HCT116 (cell line): ENCODE results near the gene LY86. TPM values are rescaled to one million over a fixed set of nuclear protein-coding genes. Genes with fewer than 3 reads are reported as not detected.

Source experiments
- ATAC-seq: fragments of 200-7000 bp; cut with Tn5 transposase; 2 replicates; pipeline ENCODE4 v1.9.1; 2020; ENCODE audit warnings: mild to moderate bottlenecking, moderate library complexity
- BruUV-seq: library from RNA; stranded (reverse); fragments of 400-500 nt; replicated peaks from 2 replicates; lab custom pipeline; 2021; lab: Mats Ljungman, UMichigan
- CTCF ChIA-PET: fragments of 300-600 bp; sonication (Branson Sonifier 250); formaldehyde crosslinking; loops from one replicate; lab custom pipeline; 2021; ENCODE audit warnings: antibody characterized with exemption; lab: Charles Lee
- POLR2A ChIA-PET: fragments of 300-600, 350-600 bp; sonication (Branson Sonifier 250); formaldehyde crosslinking; loops from one replicate; lab custom pipeline; 2021; ENCODE audit warnings: antibody characterized with exemption; lab: Charles Lee
- RAD21 ChIA-PET, 2 experiments: fragments of 300-600 bp; sonication (Branson Sonifier 250); formaldehyde crosslinking; loops; one replicate each; lab custom pipeline; 2023; ENCODE audit warnings: low total read pairs in 2 of 2; ENCODE audit not compliant: uncharacterized antibody in 2 of 2, unreplicated experiment in 2 of 2, low non-redundant PET in 1 of 2; lab: Charles Lee
- DNase-seq: peaks from one replicate; pipeline ENCODE4 v3.0.0-alpha.2; 2010; ENCODE audit warnings: low read depth, low spot score
- H2AFZ ChIP-seq: fragments of 200-600 bp; shearing (Covaris generic), sonication (generic); 2 replicates; pipeline ENCODE4 v1.6.1; 2017; ENCODE audit warnings: low read depth, mixed run types, mixed read lengths, antibody characterized with exemption, low read length; ENCODE audit not compliant: poor library complexity, severe bottlenecking
- H3K27ac ChIP-seq: 2 replicates; pipeline ENCODE4 v1.5.1; 2012; ENCODE audit warnings: low read depth, low read length
- H3K27me3 ChIP-seq: fragments of 200-600 bp; sonication (generic); 2 replicates; pipeline ENCODE4 v1.6.1; 2016; ENCODE audit warnings: mixed run types, low read length, mixed read lengths; ENCODE audit not compliant: insufficient read depth
- H3K36me3 ChIP-seq, 2 experiments: fragments of 200-500 bp in 1 of 2; fragments of 200-600 bp in 1 of 2; sonication (Bioruptor generic) in 1 of 2; sonication (generic) in 1 of 2; 2 replicates each; pipeline versions ENCODE4 v1.5.1 to v1.6.1; 2014 to 2016; ENCODE audit warnings: low read length in 2 of 2, inconsistent platforms in 1 of 2, mixed read lengths in 1 of 2, mixed run types in 1 of 2; ENCODE audit not compliant: insufficient read depth in 2 of 2, control insufficient read depth in 1 of 2
- H3K4me1 ChIP-seq, 2 experiments: fragments of 200-600 bp in 1 of 2; sonication (generic) in 1 of 2; 2 replicates each; pipeline versions ENCODE4 v1.5.1 to v1.6.1; 2012 to 2017; ENCODE audit warnings: low read length in 2 of 2, inconsistent platforms in 1 of 2, mild to moderate bottlenecking in 1 of 2, mixed read lengths in 1 of 2, mixed run types in 1 of 2, moderate library complexity in 1 of 2; ENCODE audit not compliant: insufficient read depth in 2 of 2, control insufficient read depth in 1 of 2
- H3K4me2 ChIP-seq: fragments of 200-600 bp; sonication (generic); 2 replicates; pipeline ENCODE4 v1.6.1; 2017; ENCODE audit warnings: mixed run types, low read length, mixed read lengths
- H3K4me3 ChIP-seq, 2 experiments: fragments of 200-600 bp in 1 of 2; sonication (generic) in 1 of 2; replicated peaks in 1 of 2; 2 replicates each; pipeline ENCODE4 v1.5.1; 2011 to 2016; ENCODE audit warnings: low read length in 2 of 2, control low read depth in 1 of 2, low read depth in 1 of 2, mild to moderate bottlenecking in 1 of 2, mixed read lengths in 1 of 2, mixed run types in 1 of 2
- H3K79me2 ChIP-seq: fragments of 200-600 bp; sonication (generic); 2 replicates; pipeline ENCODE4 v1.6.1; 2017; ENCODE audit warnings: mild to moderate bottlenecking, mixed run types, low read length, moderate library complexity, mixed read lengths; ENCODE audit not compliant: insufficient read depth
- H3K9ac ChIP-seq: fragments of 200-600 bp; sonication (generic); 2 replicates; pipeline ENCODE4 v1.6.1; 2016; ENCODE audit warnings: low read length, mixed read lengths
- H3K9me2 ChIP-seq: fragments of 200-600 bp; sonication (generic), shearing (Covaris generic); 2 replicates; pipeline ENCODE4 v1.6.1; 2017; ENCODE audit warnings: mixed run types, mild to moderate bottlenecking, moderate library complexity; ENCODE audit not compliant: insufficient read depth
- H3K9me3 ChIP-seq, 2 experiments: fragments of 200-500 bp in 1 of 2; fragments of 200-600 bp in 1 of 2; sonication (Bioruptor generic) in 1 of 2; sonication (generic) in 1 of 2; 2 replicates each; pipeline ENCODE4 v1.6.1; 2014 to 2017; ENCODE audit warnings: low read length in 2 of 2, mixed read lengths in 2 of 2, inconsistent platforms in 1 of 2, low read depth in 1 of 2, mild to moderate bottlenecking in 1 of 2, mixed run types in 1 of 2, moderate library complexity in 1 of 2; ENCODE audit not compliant: control insufficient read depth in 1 of 2, insufficient read depth in 1 of 2
- H4K20me1 ChIP-seq: fragments of 200-600 bp; sonication (generic), shearing (Covaris generic); 2 replicates; pipeline ENCODE4 v1.6.1; 2017; ENCODE audit warnings: mixed run types, mild to moderate bottlenecking, moderate library complexity; ENCODE audit not compliant: insufficient read depth
- CEBPB ChIP-seq: IDR thresholded peaks from 2 replicates; pipeline ENCODE4 v1.6.1; 2012; ENCODE audit warnings: low read depth
- ELF1 ChIP-seq: IDR thresholded peaks from 2 replicates; pipeline ENCODE4 v1.6.1; 2012; ENCODE audit warnings: low read depth, borderline replicate concordance
- EZH2 ChIP-seq: fragments of 200-600 bp; sonication (generic); IDR thresholded peaks from 2 replicates; pipeline ENCODE4 v1.6.1; 2017; ENCODE audit warnings: antibody characterized with exemption, mixed run types
- MAX ChIP-seq: IDR thresholded peaks from 2 replicates; pipeline ENCODE4 v1.6.1; 2012
- REST ChIP-seq: IDR thresholded peaks from 2 replicates; pipeline ENCODE4 v1.6.1; 2012; ENCODE audit warnings: low read depth
- SRF ChIP-seq: IDR thresholded peaks from 2 replicates; pipeline ENCODE4 v1.6.1; 2012; ENCODE audit warnings: low read depth
- TCF7L2 ChIP-seq: IDR thresholded peaks from 2 replicates; pipeline ENCODE4 v1.7.0; 2011; ENCODE audit warnings: borderline replicate concordance, inconsistent platforms; ENCODE audit not compliant: insufficient read depth, insufficient read length; ENCODE audit errors: extremely low read depth
- YY1 ChIP-seq: IDR thresholded peaks from 2 replicates; pipeline ENCODE4 v1.6.1; 2011; ENCODE audit warnings: low read length, low read depth, moderate library complexity, mild to moderate bottlenecking; ENCODE audit not compliant: insufficient replicate concordance; ENCODE audit errors: extremely low read depth
- ZNF274 ChIP-seq: fragments of 200-500 bp; sonication (Bioruptor generic); IDR thresholded peaks from 2 replicates; pipeline ENCODE4 v1.6.1; 2014; ENCODE audit warnings: mild to moderate bottlenecking, low read depth, low read length, inconsistent platforms
- intact Hi-C: fragments of 100-400 bp; cut with micrococcal nuclease; formaldehyde crosslinking; loops from 2 replicates; pipeline ENCODE4 v1.10.0; 2022
- total RNA-seq: library from RNA; stranded (reverse); gene quantifications from one replicate; pipeline ENCODE4 v1.2.1, GENCODE V29; 2021; ENCODE audit not compliant: unreplicated experiment

The LY86 gene
- total RNA-seq, 1 experiment from 2014 or later = not detected

GRCh38 chr6:6624269-6624990 is 35.9 kb downstream of the LY86 start:
- BruUV-seq = no TSS peak
- POLR2A ChIA-PET = no interaction called here

More at GRCh38 chr6:6624269-6624990, 35.9 kb downstream of the LY86 start:
- Histone ChIP-seq H2AFZ (no peak overlapping the region), H3K9me2 (no peaks in the 10 kb centered on the region), H3K4me1 (no peaks in the 10 kb centered on the region), H3K27me3 (peaks cover 49% of the 10 kb centered on the region), H3K9ac (no peak overlapping the region), H3K36me3 (no peaks in the 10 kb centered on the region), H3K4me3 (no peak overlapping the region), H3K9me3 (no peaks in the 10 kb centered on the region), H3K27ac (no peak overlapping the region), H3K79me2 (no peaks in the 10 kb centered on the region), H4K20me1 (no peaks in the 10 kb centered on the region), H3K4me2 (no peak overlapping the region)
- TF ChIP-seq EZH2 = no peak
- TF ChIP-seq SRF = no peak
- TF ChIP-seq TCF7L2 = no peak
- TF ChIP-seq CEBPB = no peak
- no peak for TF ChIP-seq ELF1
- TF ChIP-seq MAX = no peak
- no peak for TF ChIP-seq YY1
- TF ChIP-seq REST = no peak
- no peak for TF ChIP-seq ZNF274
- DNase-seq (no peak), ATAC-seq (no peak)
- ChIA-PET RAD21 (no interaction called here), CTCF (no interaction called here)
- intact Hi-C loops = no loop called here
